ENCODE results near the gene OCEL1.
A peak's percentile ranks its signal among the peaks of the same experiment; 100 is the strongest.
"Not testable (repeated sequence)": the region's sequence is repeated elsewhere in the genome, so short reads cannot be mapped to it uniquely, and the experiment has no call there.

The OCEL1 gene

GRCh38 chr19:17266026-17266425 is 40.0 kb downstream of the OCEL1 start:
- no peak for DNase-seq

- no peak for DNase-seq
These were observed 40.6 kb downstream of the OCEL1 start for GRCh38 chr19:17266589-17266974.

- DNase-seq: peak; percentile 89 to 97 (median 93)
These were observed 41.2 kb downstream of the OCEL1 start, which contains the start of gene BABAM1 for GRCh38 chr19:17266975-17267788. BABAM1 (plus strand) TSS chr19:17267443; CDS start chr19:17268807, 1,364 bp downstream.

GRCh38 chr19:17268754-17269153 is 42.7 kb downstream of the OCEL1 start:
- DNase-seq: no peak

GRCh38 chr19:17274892-17275291 is 48.9 kb downstream of the OCEL1 start:
- DNase-seq: not testable (repeated sequence)

- DNase-seq: no peak
These were observed 49.6 kb downstream of the OCEL1 start for GRCh38 chr19:17275441-17276175.

Measured in NCI-H1417 (cell line).